ENCODE results near the gene MADCAM1. TPM values are rescaled to one million over a fixed set of nuclear protein-coding genes. Genes with fewer than 3 reads are reported as not detected.

The MADCAM1 gene
- total RNA-seq, 1 experiment from 2014 or later, result 0.31 TPM

GRCh38 chr19:554817-555216 is 58.5 kb downstream of the MADCAM1 start:
- no peak for DNase-seq (ENCODE audit: low spot score)

Small RNAs within 50 kb of the gene (small RNA-seq; reads per million reads assigned to genes)
- 2.0 reads per million, percentile 65 among the genes with 10 or more reads in this experiment for gene RNA5SP462

Other genes starting within 250 kb of the MADCAM1 start
- gene PLPP2, start 205.1 kb upstream of the MADCAM1 start, total RNA-seq (2014; rRNA removed; shearing (Covaris generic)), result 226 and 231 TPM in 2 replicates
- 20.8 and 29.8 TPM in 2 replicates for gene MIER2, start 151.7 kb upstream of the MADCAM1 start, total RNA-seq (2014; rRNA removed; shearing (Covaris generic))
- gene C2CD4C, start 87.3 kb upstream of the MADCAM1 start, total RNA-seq (2014; rRNA removed; shearing (Covaris generic)), result 0.58 TPM in 1 of 2 replicates, not detected in the other
- 0.29 TPM in 1 of 2 replicates, not detected in the other for gene SHC2, start 35.5 kb upstream of the MADCAM1 start, total RNA-seq (2014; rRNA removed; shearing (Covaris generic))
- gene TPGS1, start 11.0 kb downstream of the MADCAM1 start, total RNA-seq (2014; rRNA removed; shearing (Covaris generic)), result 25.8 and 32.9 TPM in 2 replicates
- 151 and 167 TPM in 2 replicates for gene CDC34, start 35.3 kb downstream of the MADCAM1 start, total RNA-seq (2014; rRNA removed; shearing (Covaris generic))
- gene GZMM, start 47.6 kb downstream of the MADCAM1 start, total RNA-seq (2014; rRNA removed; shearing (Covaris generic)), result 0.31 TPM in 1 of 2 replicates, not detected in the other
- gene BSG, start 76.1 kb downstream of the MADCAM1 start, total RNA-seq (2014; rRNA removed; shearing (Covaris generic)), result 725 and 781 TPM in 2 replicates
- gene HCN2, start 93.4 kb downstream of the MADCAM1 start, total RNA-seq (2014; rRNA removed; shearing (Covaris generic)), result 0.10 TPM in 1 of 2 replicates, not detected in the other
- gene POLRMT, start 137.1 kb downstream of the MADCAM1 start, total RNA-seq (2014; rRNA removed; shearing (Covaris generic)), result 74.3 and 89.6 TPM in 2 replicates
- gene FGF22, start 143.4 kb downstream of the MADCAM1 start, total RNA-seq (2014; rRNA removed; shearing (Covaris generic)), result 0.05 and 0.36 TPM in 2 replicates
- 123 TPM in 2 replicates for gene RNF126, start 166.7 kb downstream of the MADCAM1 start, total RNA-seq (2014; rRNA removed; shearing (Covaris generic))
- 6.2 and 8.9 TPM in 2 replicates for gene FSTL3, start 179.9 kb downstream of the MADCAM1 start, total RNA-seq (2014; rRNA removed; shearing (Covaris generic))
- not detected in 2 replicates for gene PRSS57, start 199.0 kb downstream of the MADCAM1 start, total RNA-seq (2014; rRNA removed; shearing (Covaris generic))
- 0.13 TPM in 1 of 2 replicates, not detected in the other for gene PALM, start 212.4 kb downstream of the MADCAM1 start, total RNA-seq (2014; rRNA removed; shearing (Covaris generic))

Measured in HT-29 (cell line).